HG02840 (cell line): ENCODE data around the gene ZC3H7A.

Experiments
- ATAC-seq: cut with Tn5 transposase; IDR thresholded peaks from one replicate; pipeline ENCODE4 v1.9.1; 2021; ENCODE audit warnings: mild to moderate bottlenecking, moderate library complexity, moderate number of reproducible peaks; ENCODE audit not compliant: unreplicated experiment, low FRiP score

The ZC3H7A gene

DNA sequence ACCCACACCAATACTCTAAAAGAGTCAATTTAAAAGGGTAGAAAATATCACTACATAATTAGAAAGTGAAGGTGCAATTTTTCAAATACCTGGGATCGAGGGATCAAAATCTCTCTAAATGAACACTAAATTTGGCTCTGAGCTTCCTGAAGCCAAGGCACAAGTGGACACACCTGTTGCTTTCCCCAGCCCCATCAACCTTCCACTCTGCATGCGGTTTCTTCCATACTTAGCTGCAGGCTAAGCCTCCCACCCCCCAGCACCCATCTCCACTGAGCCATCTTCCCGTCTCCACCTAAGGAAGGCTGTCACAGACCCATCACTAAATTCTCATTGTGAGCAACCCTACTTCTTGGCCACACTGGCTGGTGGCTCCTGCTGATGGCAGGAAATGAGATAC is 84.9 kb downstream of the ZC3H7A start:
- ATAC-seq: no peak

DNA sequence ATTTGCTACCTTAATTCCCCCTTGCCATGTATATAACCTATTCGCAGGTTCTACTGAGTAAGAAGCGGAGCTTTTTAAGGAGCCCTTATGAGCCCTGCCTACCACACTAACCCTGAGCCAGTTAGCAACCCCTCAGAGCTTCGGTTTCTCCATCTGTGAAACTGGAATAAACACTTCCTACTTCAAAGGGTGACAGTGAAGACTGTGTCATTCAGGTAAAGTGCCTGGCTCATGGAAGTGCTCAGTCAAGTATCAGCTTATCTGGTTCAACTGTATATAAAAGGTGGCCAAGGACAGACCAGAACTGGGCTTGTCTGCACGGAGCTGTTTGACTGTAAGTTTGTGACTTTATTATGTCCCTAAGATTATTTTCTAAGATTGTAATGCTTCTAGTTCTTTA is 85.4 kb downstream of the ZC3H7A start:
- no peak for ATAC-seq

DNA sequence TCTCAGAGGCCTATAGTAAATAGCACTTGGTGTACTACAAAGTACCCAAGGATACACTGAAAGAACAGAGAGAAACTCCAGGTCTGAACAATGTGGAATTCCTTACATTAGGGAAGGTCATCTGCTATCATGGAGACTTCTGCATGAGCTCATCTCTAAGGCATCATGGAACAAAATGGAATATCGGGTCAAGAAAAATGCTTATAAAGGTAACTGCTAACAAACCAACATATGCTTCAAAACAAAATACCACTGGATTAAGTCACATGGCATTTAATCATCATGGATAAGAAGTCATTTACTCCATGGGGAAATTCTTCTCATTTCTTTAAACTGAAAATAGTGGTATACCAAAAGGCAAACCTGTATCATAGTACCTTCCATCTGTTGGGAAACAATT is 88.6 kb downstream of the ZC3H7A start:
- no peak for ATAC-seq

DNA sequence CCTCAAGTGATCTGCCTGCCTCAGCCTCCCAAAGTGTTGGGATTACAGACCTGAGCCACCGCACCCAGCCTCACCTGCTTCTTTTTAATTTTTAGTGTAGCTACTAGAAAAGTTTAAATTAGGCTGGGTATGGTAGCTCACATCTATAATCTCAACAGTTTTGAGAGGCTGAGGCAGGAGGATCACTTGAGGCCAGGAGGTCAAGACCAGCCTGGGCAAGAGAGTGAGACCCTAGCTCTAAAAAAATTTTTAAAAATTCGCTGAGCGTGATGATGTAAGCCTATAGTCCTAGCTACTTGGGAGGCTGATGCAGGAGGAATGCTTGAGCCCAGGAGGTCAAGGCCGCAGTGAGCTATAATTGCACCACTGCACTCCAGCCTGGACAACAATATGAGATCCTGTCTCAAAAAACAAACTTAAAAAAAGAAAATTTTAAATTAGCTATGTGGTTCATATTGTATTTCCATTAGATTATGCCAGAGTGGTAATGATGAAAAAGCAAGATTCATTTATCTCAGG is 89.3 kb downstream of the ZC3H7A start:
- no peak for ATAC-seq

DNA sequence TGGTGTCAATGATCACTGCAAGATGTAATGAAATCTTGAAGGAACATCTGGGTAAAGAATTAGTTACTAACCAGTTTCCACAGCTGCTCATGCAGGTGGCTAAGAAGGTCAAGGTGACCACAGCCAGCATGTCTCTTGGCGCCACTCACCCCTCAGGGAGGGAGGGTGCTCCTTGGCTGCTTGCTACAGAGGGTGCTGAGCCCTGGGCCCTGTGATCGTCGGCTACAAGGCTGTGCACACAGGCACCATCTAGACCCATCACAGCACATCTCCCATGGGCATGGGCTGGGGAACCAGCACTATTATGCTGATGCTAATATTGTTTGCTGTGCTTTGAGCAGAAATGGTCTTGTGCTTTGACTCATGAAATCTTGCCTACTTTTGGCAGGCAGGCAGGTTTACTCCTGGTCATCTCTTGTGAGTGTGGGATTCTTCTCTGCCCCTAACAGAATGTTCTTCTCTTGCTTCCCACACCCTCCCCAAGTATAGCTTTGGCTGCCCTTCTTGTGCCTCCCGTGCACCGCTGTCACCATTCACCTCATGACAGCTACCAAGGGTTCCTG is 90.8 kb downstream of the ZC3H7A start:
- ATAC-seq: no peak

DNA sequence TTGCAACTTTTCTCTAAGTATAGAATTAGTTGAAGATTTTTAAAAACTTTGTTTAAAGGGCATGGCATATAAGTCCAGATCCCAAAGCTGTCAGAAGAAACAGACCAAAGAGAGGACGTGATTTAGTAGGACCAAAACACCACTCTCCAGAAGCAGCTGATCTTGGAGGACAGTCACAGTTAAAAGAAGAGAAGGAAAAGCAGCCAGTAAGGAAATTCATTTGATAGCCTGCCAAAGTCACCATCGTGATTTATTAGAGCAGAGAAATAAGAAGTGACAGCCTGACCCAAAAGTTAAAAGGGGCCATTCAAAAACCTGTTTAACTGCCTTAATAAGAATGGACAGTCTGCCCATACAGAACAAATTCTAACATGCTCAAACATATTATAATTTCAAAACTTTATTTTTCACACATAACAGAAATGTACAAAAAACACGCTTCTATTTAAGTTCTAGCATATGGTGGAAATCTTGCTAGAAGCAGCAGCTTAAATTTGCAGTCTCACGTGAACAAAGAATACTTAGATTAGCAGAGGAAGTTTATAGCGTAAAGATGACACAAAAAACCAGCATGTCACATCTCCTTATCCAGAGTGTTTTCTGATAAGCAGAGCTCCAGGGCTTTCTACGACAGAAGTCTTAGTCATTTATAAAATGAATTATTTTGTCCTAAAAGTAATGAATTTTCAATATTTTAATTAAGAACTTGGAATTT is 91.6 kb downstream of the ZC3H7A start:
- no peak for ATAC-seq
